Astrocyte (in vitro differentiated cells and primary cell): ENCODE data around the gene FN3KRP. TPM values are rescaled to one million over a fixed set of nuclear protein-coding genes. Genes with fewer than 3 reads are reported as not detected.

ENCODE experiments used
- DNase-seq: peaks from one replicate; pipeline ENCODE4 v3.0.0-alpha.2; 2010; ENCODE audit warnings: low read depth
- FAIRE-seq: peaks from 2 replicates; lab custom pipeline; 2011; peaks lifted over from hg19 to GRCh38; lab: Jason Lieb, UNC
- H2AFZ ChIP-seq: 2 replicates; pipeline ENCODE4 v1.6.0; 2012; ENCODE audit warnings: low read depth, low read length, inconsistent platforms
- H3K27ac ChIP-seq: 2 replicates; pipeline ENCODE4 v1.5.1; 2011; ENCODE audit warnings: low read depth, low read length, inconsistent platforms
- H3K27me3 ChIP-seq: 2 replicates; pipeline ENCODE4 v1.6.0; 2011; ENCODE audit warnings: low read length, inconsistent platforms; ENCODE audit not compliant: insufficient read depth
- H3K36me3 ChIP-seq: 2 replicates; pipeline ENCODE4 v1.5.1; 2011; ENCODE audit warnings: low read length, inconsistent platforms; ENCODE audit not compliant: insufficient read depth
- H3K4me1 ChIP-seq: 2 replicates; pipeline ENCODE4 v1.5.1; 2011; ENCODE audit warnings: low read length, inconsistent platforms; ENCODE audit not compliant: insufficient read depth
- H3K4me2 ChIP-seq: 2 replicates; pipeline ENCODE4 v1.6.0; 2012; ENCODE audit warnings: low read length, inconsistent platforms
- H3K4me3 ChIP-seq: 2 replicates; pipeline ENCODE4 v1.5.1; 2011; ENCODE audit warnings: low read depth, mild to moderate bottlenecking, low read length, inconsistent platforms; ENCODE audit not compliant: insufficient read depth
- H3K79me2 ChIP-seq: 2 replicates; pipeline ENCODE4 v1.6.0; 2012; ENCODE audit warnings: mild to moderate bottlenecking, low read length, inconsistent platforms; ENCODE audit not compliant: insufficient read depth
- H3K9ac ChIP-seq: 2 replicates; pipeline ENCODE4 v1.6.0; 2012; ENCODE audit warnings: mild to moderate bottlenecking, low read length, inconsistent platforms
- H3K9me3 ChIP-seq: 2 replicates; pipeline ENCODE4 v1.5.1; 2012; ENCODE audit warnings: low read depth, mild to moderate bottlenecking, low read length, inconsistent platforms; ENCODE audit not compliant: insufficient read depth
- H4K20me1 ChIP-seq: 2 replicates; pipeline ENCODE4 v1.6.0; 2012; ENCODE audit warnings: low read length, inconsistent platforms; ENCODE audit not compliant: insufficient read depth
- H3K27ac Mint-ChIP-seq: one replicate; pipeline ENCODE4 v1.8.0; 2021; ENCODE audit warnings: mild to moderate bottlenecking, mixed read lengths; ENCODE audit not compliant: unreplicated experiment
- H3K27me3 Mint-ChIP-seq: one replicate; pipeline ENCODE4 v1.8.0; 2021; ENCODE audit warnings: low read depth, mixed read lengths; ENCODE audit not compliant: unreplicated experiment
- H3K36me3 Mint-ChIP-seq: one replicate; pipeline ENCODE4 v1.8.0; 2021; ENCODE audit warnings: low read depth, mixed read lengths; ENCODE audit not compliant: unreplicated experiment
- H3K4me1 Mint-ChIP-seq: one replicate; pipeline ENCODE4 v1.8.0; 2021; ENCODE audit warnings: low read depth, mixed read lengths; ENCODE audit not compliant: unreplicated experiment
- H3K4me3 Mint-ChIP-seq: one replicate; pipeline ENCODE4 v1.8.0; 2021; ENCODE audit warnings: mild to moderate bottlenecking, moderate library complexity, mixed read lengths; ENCODE audit not compliant: unreplicated experiment
- H3K9me3 Mint-ChIP-seq: one replicate; pipeline ENCODE4 v1.8.0; 2021; ENCODE audit warnings: mild to moderate bottlenecking, mixed read lengths; ENCODE audit not compliant: unreplicated experiment
- CTCF ChIP-seq: IDR thresholded peaks from 2 replicates; pipeline ENCODE4 v1.5.1; 2011; ENCODE audit warnings: low read depth, mild to moderate bottlenecking, inconsistent platforms, low read length, moderate library complexity; ENCODE audit not compliant: insufficient read depth
- EZH2 ChIP-seq: IDR thresholded peaks from 2 replicates; pipeline ENCODE4 v1.6.1; 2012; ENCODE audit warnings: mild to moderate bottlenecking, low read length, inconsistent platforms; ENCODE audit not compliant: insufficient read depth
- total RNA-seq: library from RNA; stranded (reverse); gene quantifications from 2 replicates; pipeline ENCODE4 v1.2.1, GENCODE V29; 2021

The FN3KRP gene
- total RNA-seq, 1 donor from 2014 or later: 14.8 TPM

DNA sequence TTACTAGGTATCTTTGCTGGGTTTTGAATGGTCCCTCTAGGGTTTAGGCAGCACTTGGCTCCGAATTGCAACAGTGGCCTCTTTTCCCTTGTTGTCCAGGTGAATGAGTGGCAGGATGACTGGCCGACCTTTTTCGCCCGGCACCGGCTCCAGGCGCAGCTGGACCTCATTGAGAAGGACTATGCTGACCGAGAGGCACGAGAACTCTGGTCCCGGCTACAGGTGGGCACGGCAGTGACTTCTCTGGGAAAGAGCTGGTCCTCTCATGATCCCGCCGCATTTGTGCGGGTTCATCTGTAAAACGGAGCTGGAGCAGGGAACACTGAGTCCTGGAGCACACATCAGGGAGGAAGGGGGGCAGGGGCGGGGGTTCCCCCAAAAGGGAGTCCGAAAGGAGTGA lies 32.2 kb downstream of the FN3KRP start:
- TF ChIP-seq EZH2: no peak
- TF ChIP-seq CTCF: no peak
- Histone ChIP-seq H4K20me1 (peaks cover 13% of the 10 kb centered on the region), H3K9me3 (no peaks in the 10 kb centered on the region), H3K4me3 (no peak overlapping the region), H3K36me3 (no peaks in the 10 kb centered on the region), H3K4me2 (no peak overlapping the region), H2AFZ (no peak overlapping the region), H3K27ac (no peak overlapping the region), H3K9ac (no peak overlapping the region), H3K4me1 (peaks cover 6% of the 10 kb centered on the region), H3K27me3 (no peaks in the 10 kb centered on the region), H3K79me2 (peaks cover 13% of the 10 kb centered on the region)
- FAIRE-seq (no peak), DNase-seq (no peak)
- H3K36me3 Mint-ChIP-seq: peaks cover 2% of the 10 kb centered on the region
- H3K27ac Mint-ChIP-seq: no peak overlapping the region
- H3K9me3 Mint-ChIP-seq: peaks cover 6% of the 10 kb centered on the region
- H3K4me3 Mint-ChIP-seq: no peak overlapping the region
- no peaks in the 10 kb centered on the region for H3K4me1 Mint-ChIP-seq
- H3K27me3 Mint-ChIP-seq: no peaks in the 10 kb centered on the region

DNA sequence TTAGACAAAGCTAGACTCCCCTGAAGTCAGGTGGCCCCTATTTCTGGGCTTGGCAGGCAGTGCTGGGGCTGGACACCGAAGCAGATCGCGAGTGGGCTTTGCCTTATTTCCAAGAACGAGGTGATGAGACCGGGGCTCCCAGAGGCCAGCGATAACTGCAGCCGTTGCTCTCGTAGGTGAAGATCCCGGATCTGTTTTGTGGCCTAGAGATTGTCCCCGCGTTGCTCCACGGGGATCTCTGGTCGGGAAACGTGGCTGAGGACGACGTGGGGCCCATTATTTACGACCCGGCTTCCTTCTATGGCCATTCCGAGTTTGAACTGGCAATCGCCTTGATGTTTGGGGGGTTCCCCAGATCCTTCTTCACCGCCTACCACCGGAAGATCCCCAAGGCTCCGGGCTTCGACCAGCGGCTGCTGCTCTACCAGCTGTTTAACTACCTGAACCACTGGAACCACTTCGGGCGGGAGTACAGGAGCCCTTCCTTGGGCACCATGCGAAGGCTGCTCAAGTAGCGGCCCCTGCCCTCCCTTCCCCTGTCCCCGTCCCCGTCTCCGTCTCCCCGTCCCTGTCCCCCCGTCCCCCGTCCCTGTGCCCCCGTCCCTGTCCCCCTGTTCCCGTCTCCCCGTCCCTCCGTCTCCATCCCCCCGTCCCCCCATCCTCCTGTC lies 33.9 kb downstream of the FN3KRP start:
- Histone ChIP-seq H3K27me3 (no peaks in the 10 kb centered on the region), H4K20me1 (peaks cover 26% of the 10 kb centered on the region), H3K27ac (no peak overlapping the region), H3K4me2 (peak overlapping the region; percentile 11), H3K4me3 (no peak overlapping the region), H3K36me3 (no peaks in the 10 kb centered on the region), H3K4me1 (peaks cover 6% of the 10 kb centered on the region), H2AFZ (peak overlapping the region; percentile 47), H3K79me2 (peaks cover 30% of the 10 kb centered on the region), H3K9ac (no peak overlapping the region), H3K9me3 (no peaks in the 10 kb centered on the region)
- Mint-ChIP-seq H3K36me3 (no peaks in the 10 kb centered on the region), H3K4me3 (peak overlapping the region; percentile 28), H3K27me3 (no peaks in the 10 kb centered on the region), H3K4me1 (no peaks in the 10 kb centered on the region), H3K27ac (no peak overlapping the region), H3K9me3 (peaks cover 3% of the 10 kb centered on the region)
- DNase-seq (no peak), FAIRE-seq (no peak)
- TF ChIP-seq EZH2 (no peak), CTCF (no peak)

GRCh38 chr17:82751171-82751570 lies 34.7 kb downstream of the FN3KRP start:
- Mint-ChIP-seq H3K4me1 (no peaks in the 10 kb centered on the region), H3K36me3 (no peaks in the 10 kb centered on the region), H3K9me3 (no peaks in the 10 kb centered on the region), H3K27ac (no peak overlapping the region), H3K27me3 (no peaks in the 10 kb centered on the region), H3K4me3 (no peak overlapping the region)
- no peak for FAIRE-seq
- Histone ChIP-seq H3K27me3 (no peaks in the 10 kb centered on the region), H3K4me3 (peak overlapping the region; percentile 54), H3K4me1 (peaks cover 6% of the 10 kb centered on the region), H3K36me3 (no peaks in the 10 kb centered on the region), H3K9ac (peak overlapping the region; percentile 66), H4K20me1 (peaks cover 29% of the 10 kb centered on the region), H3K27ac (no peak overlapping the region), H3K9me3 (no peaks in the 10 kb centered on the region), H2AFZ (peak overlapping the region; percentile 94), H3K4me2 (peak overlapping the region; percentile 85), H3K79me2 (peaks cover 34% of the 10 kb centered on the region)
- TF ChIP-seq CTCF: no peak
- no peak for TF ChIP-seq EZH2
- peak; percentile 6 for DNase-seq
